Stimulated activated naive CD8-positive, alpha-beta T cell treated with anti-CD3 and anti-CD28 coated beads, Interleukin-15, Interleukin-2, amounts not matched to agents 100 U/mL and 50 U/mL, for 24 hours (primary cell): ENCODE measurements around the gene R3HCC1L.
"Not testable (repeated sequence)": the region's sequence is repeated elsewhere in the genome, so short reads cannot be mapped to it uniquely, and the experiment has no call there.

Experiments used
- ATAC-seq: fragments of 150-1000 bp; cut with Tn5 transposase; one replicate; pipeline ENCODE4 v1.10.0; 2021
- DNase-seq: peaks from one replicate; pipeline ENCODE4 v3.0.0; 2021

R3HCC1L gene

GRCh38 chr10:98131619-98132018, 2.8 kb upstream of the R3HCC1L start:
- ATAC-seq, result no peak
- no peak for DNase-seq

DNA sequence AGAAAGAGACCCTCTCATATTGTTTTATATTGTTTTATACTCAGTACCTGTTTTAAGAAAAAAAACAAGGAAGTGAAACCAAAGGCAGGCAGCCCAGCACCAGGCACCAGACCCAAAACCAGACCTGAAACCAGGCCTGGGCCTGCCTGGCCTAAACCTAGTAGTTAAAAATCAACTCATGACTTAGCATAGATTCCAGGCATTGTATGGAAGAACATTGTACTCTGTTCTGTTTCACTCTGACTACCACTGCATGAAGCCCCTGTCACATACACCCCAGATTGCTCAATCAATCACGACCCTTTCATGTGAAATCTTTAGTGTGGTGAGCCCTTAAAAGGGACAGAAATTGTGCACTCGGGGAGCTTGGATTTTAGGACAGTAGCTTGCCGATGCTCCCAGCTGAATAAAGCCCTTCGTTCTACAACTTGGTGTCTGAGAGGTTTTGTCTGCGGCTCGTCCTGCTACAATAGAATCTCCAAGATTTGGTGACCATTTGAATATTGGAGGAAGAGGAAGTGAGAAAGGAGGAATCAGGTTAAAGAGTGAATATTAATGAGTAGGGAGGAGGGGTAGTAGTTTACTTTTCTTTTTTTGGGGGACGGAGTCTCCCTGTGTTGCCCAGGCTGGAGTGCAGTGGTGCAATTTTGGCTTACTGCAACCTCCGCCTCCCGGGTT, 1.2 kb upstream of the R3HCC1L start:
- not testable (repeated sequence) for ATAC-seq, DNase-seq

GRCh38 chr10:98134117-98134430, 383 bp upstream of the R3HCC1L start:
- DNase-seq (no peak), ATAC-seq (peak; percentile 5)

GRCh38 chr10:98135222-98135899, 904 bp downstream of the R3HCC1L start:
- ATAC-seq (no peak), DNase-seq (no peak)

GRCh38 chr10:98136775-98137174, 2.3 kb downstream of the R3HCC1L start:
- not testable (repeated sequence) for DNase-seq, ATAC-seq

GRCh38 chr10:98138031-98138430, 3.6 kb downstream of the R3HCC1L start:
- no peak for ATAC-seq
- no peak for DNase-seq

GRCh38 chr10:98139431-98139830, 5.0 kb downstream of the R3HCC1L start:
- DNase-seq (no peak), ATAC-seq (no peak)

- DNase-seq (no peak), ATAC-seq (peak; percentile 84)
Measured at GRCh38 chr10:98141484-98142073, 7.1 kb downstream of the R3HCC1L start.

- DNase-seq (no peak), ATAC-seq (no peak)
Measured at GRCh38 chr10:98144985-98145384, 10.5 kb downstream of the R3HCC1L start.

GRCh38 chr10:98149858-98150257, 15.4 kb downstream of the R3HCC1L start:
- no peak for ATAC-seq
- no peak for DNase-seq

GRCh38 chr10:98150544-98150943, 16.1 kb downstream of the R3HCC1L start:
- ATAC-seq, result no peak
- no peak for DNase-seq

DNA sequence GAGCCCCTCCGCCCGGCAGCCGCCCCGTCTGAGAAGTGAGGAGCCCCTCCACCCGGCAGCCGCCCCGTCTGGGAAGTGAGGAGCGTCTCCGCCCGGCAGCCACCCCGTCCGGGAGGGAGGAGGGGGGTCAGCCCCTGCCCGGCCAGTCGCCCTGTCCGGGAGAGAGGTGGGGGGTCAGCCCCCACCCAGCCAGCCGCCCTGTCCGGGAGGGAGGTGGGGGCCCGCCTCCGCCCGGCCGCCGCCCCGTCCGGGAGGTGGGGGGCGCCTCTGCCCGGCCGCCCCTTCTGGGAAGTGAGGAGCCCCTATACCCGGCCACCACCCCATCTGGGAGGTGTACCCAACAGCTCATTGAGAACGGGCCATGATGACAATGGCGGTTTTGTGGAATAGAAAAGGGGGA, 18.3 kb downstream of the R3HCC1L start:
- DNase-seq, ATAC-seq: not testable (repeated sequence)

GRCh38 chr10:98153213-98153958, 18.9 kb downstream of the R3HCC1L start:
- not testable (repeated sequence) for DNase-seq, ATAC-seq

DNA sequence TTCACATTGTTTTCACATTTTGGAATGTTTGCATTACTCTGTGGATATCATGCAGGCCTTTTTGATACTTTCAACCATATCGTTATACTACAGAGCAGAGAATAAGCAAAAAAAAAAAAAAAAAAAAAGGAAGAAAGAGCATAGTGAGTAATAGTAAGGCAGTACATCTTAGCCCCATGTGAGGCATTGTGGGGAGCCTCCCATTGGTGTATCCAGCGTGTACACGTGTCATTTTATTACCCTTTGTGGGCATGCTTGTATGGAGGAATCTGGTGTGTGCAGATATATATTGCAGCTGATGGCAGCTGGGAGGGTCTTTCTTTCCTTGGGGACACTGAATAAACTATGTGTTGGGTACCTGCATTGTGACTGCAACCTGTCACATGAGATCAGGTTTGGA, 19.6 kb downstream of the R3HCC1L start:
- no peak for ATAC-seq
- no peak for DNase-seq

- no peak for ATAC-seq
- no peak for DNase-seq
Measured at GRCh38 chr10:98158576-98158975, 24.1 kb downstream of the R3HCC1L start.

- DNase-seq, result no peak
- ATAC-seq, result no peak
Measured at GRCh38 chr10:98163941-98164340, 29.5 kb downstream of the R3HCC1L start.

DNA sequence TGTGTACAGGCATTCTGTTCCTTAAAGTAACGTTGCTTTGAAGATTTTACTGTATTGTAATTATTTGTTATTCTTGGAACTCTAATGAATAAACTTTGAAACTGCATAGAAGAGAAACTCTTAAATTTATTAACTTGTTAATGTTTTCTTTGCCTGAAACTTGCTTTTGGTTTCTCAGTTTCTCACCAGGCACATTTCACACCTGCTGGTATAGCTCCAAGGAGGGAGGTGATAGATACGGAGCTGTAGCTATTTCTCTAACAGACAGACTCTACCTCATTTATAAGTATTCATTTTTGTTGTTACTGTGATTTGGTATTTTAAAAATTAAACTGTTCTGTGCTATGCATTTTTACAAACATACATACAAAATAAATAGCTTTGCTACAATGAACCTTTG, 32.7 kb downstream of the R3HCC1L start:
- ATAC-seq (no peak), DNase-seq (no peak)

DNA sequence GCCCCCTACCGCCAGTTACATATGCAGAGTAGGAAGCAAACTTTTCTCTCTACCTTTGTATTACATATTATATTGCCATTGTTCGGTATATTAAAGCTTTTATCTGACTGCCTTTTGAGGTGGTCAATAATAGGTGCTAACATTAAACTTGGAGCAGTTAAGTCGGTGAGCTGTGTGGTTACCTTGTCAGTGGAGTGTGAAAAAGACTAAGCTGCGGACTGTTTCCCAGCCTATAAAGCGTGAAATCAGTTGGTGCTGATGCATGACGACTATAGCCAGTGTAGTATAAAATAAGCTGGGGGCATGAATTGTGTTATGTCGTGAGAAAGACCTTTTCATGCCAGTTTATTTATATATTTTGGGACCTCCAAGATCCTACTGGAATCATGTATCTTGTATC, 33.7 kb downstream of the R3HCC1L start:
- DNase-seq, result no peak
- no peak for ATAC-seq

DNA sequence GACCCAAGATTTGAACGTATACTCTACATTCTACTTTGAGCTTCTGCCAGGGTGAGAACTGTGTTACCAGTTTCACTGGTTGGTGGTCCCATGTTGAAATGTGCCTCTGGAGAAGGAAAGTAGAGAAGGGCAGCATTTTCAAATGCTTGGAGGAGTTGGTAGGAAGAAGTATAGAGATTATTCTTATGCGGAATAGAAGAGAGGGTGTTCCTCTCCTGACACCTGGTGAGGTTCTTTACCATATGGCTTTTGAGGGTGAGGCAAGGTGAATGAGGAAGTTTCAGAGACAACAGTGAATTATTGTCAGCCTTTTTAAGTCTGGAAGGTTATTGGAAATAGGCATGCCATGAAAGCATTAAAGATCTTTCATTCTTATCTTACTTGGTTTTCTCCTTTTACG, 34.3 kb downstream of the R3HCC1L start:
- DNase-seq (no peak), ATAC-seq (no peak)

GRCh38 chr10:98169379-98169778, 34.9 kb downstream of the R3HCC1L start:
- DNase-seq, result no peak
- ATAC-seq, result no peak

DNA sequence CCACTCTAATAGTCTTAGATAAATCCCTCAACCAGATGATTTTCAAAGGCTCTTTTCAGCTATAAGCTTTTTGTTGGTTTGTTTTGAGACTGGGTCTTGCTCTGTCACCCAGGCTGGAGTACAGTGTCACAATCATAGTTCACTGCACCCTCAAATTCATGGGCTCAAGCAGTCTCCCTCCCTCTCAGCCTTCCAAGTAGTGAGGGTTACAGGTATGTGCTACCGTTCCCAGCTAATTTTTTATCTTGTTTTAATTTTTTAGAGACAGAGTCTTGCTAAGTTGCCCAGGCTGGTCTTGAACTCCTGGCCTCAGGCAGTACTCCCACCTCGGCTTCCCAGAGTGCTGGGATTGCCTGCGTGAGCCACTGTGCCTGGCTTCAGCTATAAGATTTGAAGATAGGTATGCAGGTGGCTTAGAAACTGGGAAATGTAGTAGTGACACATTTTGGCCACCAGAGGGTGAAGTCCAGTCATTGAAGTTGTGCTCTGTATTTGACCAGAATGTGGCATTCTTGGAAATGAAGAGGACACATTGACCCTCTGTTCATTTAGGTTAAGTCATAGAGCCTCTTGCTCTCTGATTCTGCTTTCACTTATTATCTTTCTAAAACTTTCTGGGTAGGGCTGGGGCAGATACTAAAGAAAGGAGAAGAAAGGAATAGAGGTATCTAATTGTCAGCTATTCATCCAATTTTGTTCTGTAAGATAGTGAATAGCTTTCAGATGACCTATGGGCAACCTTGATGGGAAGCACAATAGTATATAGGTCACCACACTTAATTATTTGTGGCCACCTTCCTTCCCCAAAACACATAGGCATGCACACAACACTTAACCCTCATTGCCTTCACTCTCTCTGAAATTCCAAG, 36.0 kb downstream of the R3HCC1L start:
- peak; percentile 68 for ATAC-seq

GRCh38 chr10:98172073-98172472, 37.6 kb downstream of the R3HCC1L start:
- no peak for DNase-seq

More for the DNA sequence above, 36.0 kb downstream of the R3HCC1L start:
- DNase-seq, result peak; percentile 24

More at GRCh38 chr10:98172073-98172472, 37.6 kb downstream of the R3HCC1L start:
- ATAC-seq, result no peak
